ENCODE results near the gene TMEM132D. TPM values are rescaled to one million over a fixed set of nuclear protein-coding genes. Genes with fewer than 3 reads are reported as not detected.

The TMEM132D gene
- total and polyA plus RNA-seq, 2 of the 4 experiments (the other 2 are of a cell fraction), result not detected

DNA sequence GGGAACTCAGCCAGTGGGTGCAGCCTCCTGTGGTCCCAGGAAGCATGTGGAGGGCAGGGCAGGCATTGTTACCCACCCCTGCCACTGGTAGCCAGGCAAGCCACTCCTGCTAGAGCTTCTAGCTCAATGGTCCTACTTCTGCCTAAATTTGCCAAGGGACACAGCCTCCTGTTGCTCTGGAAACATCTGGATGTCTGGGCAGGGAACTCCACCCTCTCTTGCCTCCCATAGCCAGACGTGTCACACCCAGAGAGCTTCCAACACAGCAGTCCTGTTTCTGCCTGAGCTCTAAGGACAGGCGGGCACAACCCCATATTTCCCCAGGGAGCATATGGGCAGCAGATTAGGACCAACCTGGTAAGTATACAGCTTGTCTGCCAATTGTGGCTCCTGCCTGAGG is 700.4 kb downstream of the TMEM132D start:
- no peak overlapping the region for H2AK9ac ChIP-seq (replicated peaks; ENCODE audit: low read depth, low read length, poor library complexity)
- no peak overlapping the region for H3K56ac ChIP-seq (ENCODE audit: extremely low read depth, insufficient read depth, low read length)
- in situ Hi-C loops (cut with MboI; ENCODE audit: low sequenced_read_pairs) (no loop called here), dilution Hi-C loops (cut with HindIII; ENCODE audit: low sequenced_read_pairs, unreplicated experiment) (no loop called here), intact Hi-C loops (cut with micrococcal nuclease) (no loop called here)
- no peak overlapping the region for H2AK5ac ChIP-seq (ENCODE audit: low read depth, low read length)
- H3K9me1 ChIP-seq (ENCODE audit: insufficient read depth, low read length), result no peaks in the 10 kb centered on the region
- TF ChIP-seq MXI1 (IDR thresholded peaks at IDR 0.05; ENCODE audit: borderline replicate concordance, low read depth, low read length) (no peak), CTCF (conservative IDR thresholded peaks at IDR 0.05; ENCODE audit: low read depth, low read length) (no peak), FOS (IDR thresholded peaks at IDR 0.05; ENCODE audit: low read depth, low read length) (no peak), POLR2A (IDR thresholded peaks at IDR 0.05; ENCODE audit: low read depth, low read length) (no peak), RFX5 (IDR thresholded peaks at IDR 0.05; ENCODE audit: low read depth, low read length) (no peak), MAFK (IDR thresholded peaks at IDR 0.05; ENCODE audit: low read depth, low read length) (no peak), CEBPB (IDR thresholded peaks at IDR 0.05; ENCODE audit: low read depth, low read length) (no peak), BHLHE40 (IDR thresholded peaks at IDR 0.05; ENCODE audit: low read depth, low read length) (no peak), MAZ (IDR thresholded peaks at IDR 0.05; ENCODE audit: borderline replicate concordance, low read depth, low read length) (no peak), RAD21 (IDR thresholded peaks at IDR 0.05; ENCODE audit: low read length) (no peak), ELK1 (IDR thresholded peaks at IDR 0.05; ENCODE audit: borderline replicate concordance, low read depth, low read length) (no peak), RCOR1 (IDR thresholded peaks at IDR 0.05; ENCODE audit: insufficient replicate concordance, low read length) (no peak), NFE2L2 (IDR thresholded peaks at IDR 0.05; ENCODE audit: low read depth, low read length) (no peak), CHD1 (IDR thresholded peaks at IDR 0.05; ENCODE audit: low read depth, low read length) (no peak), USF2 (IDR thresholded peaks at IDR 0.05; ENCODE audit: low read depth, low read length) (no peak), SMC3 (IDR thresholded peaks at IDR 0.05; ENCODE audit: low read depth, low read length) (no peak)
- no peaks in the 10 kb centered on the region for H4K20me1 ChIP-seq (ENCODE audit: insufficient read depth, low read length)
- H3K27ac ChIP-seq (ENCODE audit: insufficient read depth, low read length), result no peak overlapping the region
- no peak for ATAC-seq (ENCODE audit: low read depth)
- H3K4me3 ChIP-seq (ENCODE audit: insufficient read depth, low read depth, low read length), result no peak overlapping the region
- 20% methylated on average over 2 of the region's 2 CpGs; no CpG with 5 or more reads in 1 of the 2 experiments for WGBS, 2 experiments (ENCODE audit: extremely low coverage in 2 of 2, insufficient read length in 1 of 2)
- H3K4me2 ChIP-seq (ENCODE audit: low read depth, low read length), result no peak overlapping the region
- H2BK120ac ChIP-seq (ENCODE audit: low read depth, low read length), result no peak overlapping the region
- no peak overlapping the region for H2AFZ ChIP-seq (replicated peaks; ENCODE audit: low read length, poor library complexity)
- H3K9me3 ChIP-seq (ENCODE audit: control insufficient read depth, insufficient read depth, low read length), result peaks cover 21% of the 10 kb centered on the region
- H3K9ac ChIP-seq (ENCODE audit: low read depth, low read length), result no peak overlapping the region
- no peak overlapping the region for H2BK15ac ChIP-seq (ENCODE audit: low read depth, low read length)
- no peak overlapping the region for H3K14ac ChIP-seq (replicated peaks; ENCODE audit: low read depth, low read length)
- BruUV-seq (replicated peaks), result no TSS peak
- no peak overlapping the region for H3K4ac ChIP-seq (ENCODE audit: low read depth, low read length)
- no peaks in the 10 kb centered on the region for H3K27me3 ChIP-seq (ENCODE audit: control insufficient read depth, insufficient read depth, low read length)
- no peak overlapping the region for H3K23ac ChIP-seq (ENCODE audit: low read depth, low read length)
- no peaks in the 10 kb centered on the region for H3K79me1 ChIP-seq (ENCODE audit: low read depth in 1 of 2, low read length in 2 of 2)
- CTCF ChIA-PET, result no interaction called here
- H3K4me1 ChIP-seq (ENCODE audit: control insufficient read depth, insufficient read depth, low read length), result no peaks in the 10 kb centered on the region
- H3K36me3 ChIP-seq (ENCODE audit: control insufficient read depth, insufficient read depth, low read length), result no peaks in the 10 kb centered on the region
- H4K5ac ChIP-seq (ENCODE audit: low read depth, low read length), result no peak overlapping the region
- no peak overlapping the region for H4K91ac ChIP-seq (ENCODE audit: insufficient read depth, low read depth, low read length)
- no peak overlapping the region for H3K18ac ChIP-seq (ENCODE audit: low read depth, low read length)
- H4K8ac ChIP-seq (ENCODE audit: low read depth in 2 of 2, low read length in 2 of 2), result no peak overlapping the region
- no peak overlapping the region for H2BK5ac ChIP-seq (ENCODE audit: low read depth, low read length, poor library complexity, severe bottlenecking)
- H2BK20ac ChIP-seq (ENCODE audit: low read depth, low read length), result no peak overlapping the region
- DNase-seq, result no peak
- POLR2A ChIA-PET (ENCODE audit: unreplicated experiment), result no interaction called here
